HEK293T (cell line): ENCODE data around the gene CSRP1.

ENCODE experiments used
- ARNT ChIP-seq: fragments of 450-650 bp; IDR thresholded peaks from 2 replicates; pipeline ENCODE4 v1.6.1; 2017; ENCODE audit warnings: mild to moderate bottlenecking
- BHLHE40 ChIP-seq: fragments of 450-650 bp; IDR thresholded peaks from 2 replicates; pipeline ENCODE4 v1.6.1; 2016; ENCODE audit warnings: mild to moderate bottlenecking, moderate library complexity, borderline replicate concordance
- CTBP1 ChIP-seq: fragments of 450-650 bp; IDR thresholded peaks from 2 replicates; pipeline ENCODE4 v1.6.1; 2016; ENCODE audit warnings: borderline replicate concordance
- FOXM1 ChIP-seq: fragments of 450-650 bp; IDR thresholded peaks from 2 replicates; pipeline ENCODE4 v1.6.1; 2017; ENCODE audit warnings: mild to moderate bottlenecking, borderline replicate concordance
- HDGF ChIP-seq: fragments of 450-650 bp; IDR thresholded peaks from 2 replicates; pipeline ENCODE4 v1.6.1; 2017; ENCODE audit warnings: antibody characterized with exemption, borderline replicate concordance
- L3MBTL2 ChIP-seq: fragments of 450-650 bp; conservative IDR thresholded peaks from 2 replicates; pipeline ENCODE4 v1.6.1; 2016; ENCODE audit warnings: mild to moderate bottlenecking
- SP1 ChIP-seq: fragments of 450-650 bp; IDR thresholded peaks from 2 replicates; pipeline ENCODE4 v1.6.1; 2017
- TARDBP ChIP-seq: fragments of 450-650 bp; IDR thresholded peaks from 2 replicates; pipeline ENCODE4 v1.6.1; 2016

DNA sequence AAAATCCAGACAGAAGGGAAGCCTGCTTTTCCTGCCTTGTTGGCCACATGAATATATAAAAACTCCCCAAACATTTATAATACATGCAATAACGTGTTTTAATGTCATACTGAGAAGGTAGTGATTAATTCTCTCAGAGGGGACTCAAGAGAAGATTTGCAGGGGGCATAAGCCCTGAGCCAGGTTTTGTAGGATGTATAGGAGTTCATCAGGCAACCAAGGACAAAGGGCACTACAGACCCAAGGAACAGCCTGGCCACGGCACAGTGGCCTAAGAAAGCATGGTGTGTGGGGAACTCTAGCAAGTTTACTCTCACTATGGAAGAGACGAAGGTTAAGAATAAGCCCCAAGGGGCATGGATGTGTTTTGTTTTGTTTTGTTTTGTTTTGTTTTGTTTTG, 70.0 kb downstream of the CSRP1 start:
- TF ChIP-seq ARNT (no peak), CTBP1 (no peak), TARDBP (no peak), FOXM1 (no peak), HDGF (no peak), L3MBTL2 (no peak), BHLHE40 (no peak), SP1 (no peak)
